CD4-positive, alpha-beta T cell treated with Interleukin-10 for 1 hour (primary cell): ENCODE measurements around the gene PRKD2.
A peak's percentile ranks its signal among the peaks of the same experiment; 100 is the strongest.
"Not testable (repeated sequence)": the region's sequence is repeated elsewhere in the genome, so short reads cannot be mapped to it uniquely, and the experiment has no call there.

Source experiments
- DNase-seq: peaks from one replicate; pipeline ENCODE4 v3.0.0-alpha.2; 2020

PRKD2 gene

DNA sequence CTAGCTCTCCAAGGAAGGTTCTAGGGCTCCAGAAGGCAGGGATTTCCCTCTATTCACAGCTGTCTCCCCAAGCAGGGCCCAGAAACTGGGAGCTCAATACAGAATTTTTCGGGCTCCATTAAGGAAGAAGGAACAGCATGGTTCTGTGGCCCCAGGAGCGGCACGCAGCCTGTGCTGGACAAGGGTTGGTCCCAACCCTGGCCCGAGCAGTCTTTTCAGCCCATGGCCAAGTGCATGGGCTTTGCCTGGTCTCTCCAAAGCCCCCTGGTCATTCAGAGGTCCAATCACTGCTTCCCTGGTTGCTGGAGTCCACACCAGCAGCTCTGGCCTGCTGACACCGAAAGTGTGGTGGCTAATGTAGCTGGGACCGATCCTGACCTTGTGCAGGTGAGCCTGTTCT lies 6.6 kb upstream of the PRKD2 start:
- no peak for DNase-seq

DNA sequence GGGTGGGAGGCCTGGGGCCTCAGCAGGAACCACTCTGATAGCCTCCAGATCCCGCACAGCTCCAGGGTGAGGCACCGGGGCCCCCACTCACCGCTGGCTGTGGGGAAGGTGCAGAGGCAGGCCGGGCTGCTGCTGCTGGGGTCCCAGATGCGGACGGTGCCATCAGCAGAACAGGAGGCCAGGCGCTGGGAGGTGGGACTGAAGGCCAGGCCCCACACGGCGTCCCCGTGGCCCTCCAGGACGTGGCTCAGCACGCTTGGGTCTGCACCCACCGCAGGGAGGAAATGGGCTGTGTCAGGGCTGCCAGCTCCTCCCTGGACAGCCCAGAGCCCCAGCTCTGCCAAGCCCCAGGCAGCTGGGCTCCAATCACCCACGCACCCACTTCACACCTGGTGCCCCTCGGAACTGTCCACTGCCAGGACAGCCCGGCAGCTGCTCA lies 6.1 kb upstream of the PRKD2 start:
- no peak for DNase-seq

DNA sequence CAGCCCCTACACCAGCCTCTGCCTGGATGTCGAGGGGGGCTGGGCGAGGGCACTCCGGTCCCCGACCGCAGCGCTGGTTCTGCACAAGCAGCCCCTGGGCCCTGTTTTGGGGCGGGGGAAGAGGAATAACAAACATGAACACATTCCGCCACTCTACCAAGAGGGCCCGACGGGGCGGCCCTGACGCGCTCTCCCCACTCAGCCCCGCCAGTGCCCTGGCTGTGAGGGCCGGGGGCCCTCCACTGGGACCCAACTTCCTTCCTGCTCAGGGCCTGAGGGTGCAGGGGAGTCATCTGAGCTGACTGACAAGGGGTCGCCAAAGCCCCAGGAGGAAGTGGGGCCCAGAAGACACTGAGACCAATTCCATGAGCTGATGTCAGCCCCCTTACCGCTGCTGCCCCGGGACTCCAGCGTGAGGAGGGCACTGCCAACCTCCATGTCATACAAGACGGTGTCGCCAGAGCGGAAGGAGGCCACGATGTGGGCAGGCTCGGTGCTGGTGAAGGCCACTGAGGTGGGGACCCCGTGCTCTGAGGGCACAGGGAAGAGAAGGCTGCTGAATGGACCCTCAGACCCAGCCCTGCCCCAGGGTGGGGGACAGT lies 5.6 kb upstream of the PRKD2 start:
- no peak for DNase-seq

DNA sequence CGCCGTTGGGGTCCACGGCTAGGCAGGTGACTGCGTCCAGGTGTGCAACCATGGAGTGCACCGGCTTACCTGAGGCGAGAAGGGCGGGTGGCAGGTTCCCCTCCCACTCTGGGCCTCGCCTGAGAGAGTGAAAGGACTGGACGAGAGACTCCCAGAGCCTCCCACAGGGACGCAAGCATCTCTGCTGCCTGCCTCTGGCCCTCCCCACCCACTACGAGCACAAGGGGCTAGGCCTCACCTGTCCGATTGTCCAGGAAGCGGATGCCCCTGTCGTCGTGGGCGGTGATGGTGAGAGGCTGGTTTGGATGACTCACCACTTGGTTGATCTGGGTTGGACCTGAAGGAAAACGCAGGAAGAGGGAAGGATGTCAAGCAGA lies 5.1 kb upstream of the PRKD2 start:
- no peak for DNase-seq

DNA sequence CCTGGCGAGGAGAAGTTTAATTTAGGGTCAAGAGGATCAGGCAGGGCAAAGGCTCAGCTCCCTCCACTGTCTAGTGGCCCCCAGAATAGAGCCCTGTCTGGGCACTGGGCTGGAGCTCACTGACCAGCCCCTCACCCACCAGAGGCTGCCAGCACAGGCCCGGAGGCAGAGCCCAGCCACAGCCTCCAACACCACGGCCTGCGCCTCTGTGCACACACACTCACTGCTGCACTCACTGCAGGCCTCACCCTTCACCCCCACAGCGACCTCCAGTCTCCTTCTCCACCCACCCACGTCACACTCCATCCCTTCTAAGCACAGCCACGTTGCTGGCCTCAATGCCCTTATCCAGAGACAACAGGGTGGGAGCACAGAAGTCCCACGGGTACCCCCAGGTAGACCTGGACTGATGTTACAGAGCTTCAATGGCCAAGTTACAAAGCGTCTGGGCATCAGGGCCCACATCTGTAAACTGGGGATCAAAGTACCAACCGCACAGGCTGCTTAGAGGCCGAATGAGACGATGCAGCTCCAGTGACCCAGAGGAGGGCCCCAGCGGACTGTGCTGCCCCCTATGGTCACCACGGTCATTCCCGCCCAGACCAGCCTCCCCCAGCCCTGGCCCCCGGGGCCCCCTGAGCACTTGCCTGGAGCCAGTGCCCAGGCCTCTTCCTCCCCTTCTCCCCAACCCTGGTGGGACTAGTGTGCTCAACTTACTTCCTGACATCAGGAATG lies 4.5 kb upstream of the PRKD2 start:
- no peak for DNase-seq

DNA sequence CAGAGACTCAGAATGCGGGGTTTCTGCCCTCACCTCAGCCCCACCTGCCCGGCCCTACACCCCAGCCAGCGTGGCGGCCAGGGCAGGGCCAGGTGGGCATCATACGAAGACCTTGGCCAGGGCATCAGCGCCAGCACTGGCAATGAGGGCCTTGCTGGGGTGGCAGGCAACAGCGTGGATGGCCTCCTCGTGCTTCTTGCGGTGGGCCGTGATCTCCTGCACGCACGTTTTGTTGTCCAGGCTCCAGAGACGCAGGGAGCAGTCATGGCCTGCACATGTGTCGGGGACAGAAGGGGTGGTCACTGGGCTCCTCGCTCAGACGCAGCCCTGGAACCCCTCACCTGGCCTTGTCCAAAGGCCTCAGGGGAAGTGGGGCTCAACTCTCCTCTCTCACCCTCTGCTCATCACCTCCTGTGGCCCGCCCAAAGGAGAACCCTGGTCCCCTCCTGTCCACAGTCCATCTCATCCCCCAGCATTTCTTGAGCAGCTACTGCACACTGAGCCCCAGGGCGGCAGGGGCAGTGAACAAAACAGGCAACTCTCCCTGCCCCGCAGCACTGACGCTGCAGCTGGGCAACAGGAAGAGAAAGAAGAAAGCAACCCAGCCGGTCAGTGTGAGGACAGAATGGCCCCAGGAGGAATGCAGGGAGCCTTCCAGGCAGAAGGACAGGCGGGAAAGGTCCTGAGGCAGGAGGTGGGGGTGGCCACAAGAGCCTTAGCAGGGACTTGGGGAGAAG lies 3.8 kb upstream of the PRKD2 start:
- DNase-seq: no peak

DNA sequence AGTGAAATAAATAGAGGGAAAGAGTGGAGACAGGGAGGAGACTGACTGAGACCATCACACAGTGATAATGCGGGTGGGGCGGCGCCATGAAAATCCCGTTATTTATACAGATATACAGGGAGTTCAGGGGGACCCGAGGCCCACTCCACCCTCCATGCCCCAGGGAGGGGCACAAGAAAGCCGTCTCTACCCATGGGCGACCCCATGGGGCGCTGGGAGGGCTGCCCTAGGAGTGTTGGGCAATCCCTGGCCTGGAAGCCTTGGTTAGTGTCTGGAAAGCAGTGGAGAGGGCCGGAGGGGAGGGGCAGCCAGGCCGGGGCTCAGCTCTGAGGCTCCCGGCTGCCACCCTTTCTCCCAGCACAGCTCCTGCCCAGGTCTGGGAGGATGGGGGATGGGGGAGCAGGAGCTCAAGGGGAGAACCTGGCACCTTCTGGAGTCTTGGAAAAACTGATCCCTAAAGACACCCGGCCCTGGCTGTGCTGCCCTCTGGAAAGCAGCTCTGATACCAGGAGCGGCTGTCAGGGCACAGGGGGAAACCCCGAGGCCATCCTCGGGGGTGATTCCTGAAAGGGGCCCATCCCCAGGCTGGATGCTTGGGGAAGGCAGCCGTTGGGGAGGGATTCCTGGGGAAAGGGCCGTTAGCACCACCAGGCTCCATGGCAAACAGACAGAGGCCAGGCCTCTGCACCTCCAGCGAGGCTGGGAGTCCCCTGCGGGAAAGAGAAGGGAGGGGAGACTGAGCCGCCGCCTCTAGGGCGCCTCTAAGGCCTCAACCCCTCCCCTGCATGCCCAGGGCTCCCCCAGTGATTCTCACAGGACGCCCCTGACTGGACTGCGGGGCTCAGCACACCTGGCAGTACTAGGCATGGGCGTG lies 3.0 kb upstream of the PRKD2 start:
- DNase-seq: no peak

DNA sequence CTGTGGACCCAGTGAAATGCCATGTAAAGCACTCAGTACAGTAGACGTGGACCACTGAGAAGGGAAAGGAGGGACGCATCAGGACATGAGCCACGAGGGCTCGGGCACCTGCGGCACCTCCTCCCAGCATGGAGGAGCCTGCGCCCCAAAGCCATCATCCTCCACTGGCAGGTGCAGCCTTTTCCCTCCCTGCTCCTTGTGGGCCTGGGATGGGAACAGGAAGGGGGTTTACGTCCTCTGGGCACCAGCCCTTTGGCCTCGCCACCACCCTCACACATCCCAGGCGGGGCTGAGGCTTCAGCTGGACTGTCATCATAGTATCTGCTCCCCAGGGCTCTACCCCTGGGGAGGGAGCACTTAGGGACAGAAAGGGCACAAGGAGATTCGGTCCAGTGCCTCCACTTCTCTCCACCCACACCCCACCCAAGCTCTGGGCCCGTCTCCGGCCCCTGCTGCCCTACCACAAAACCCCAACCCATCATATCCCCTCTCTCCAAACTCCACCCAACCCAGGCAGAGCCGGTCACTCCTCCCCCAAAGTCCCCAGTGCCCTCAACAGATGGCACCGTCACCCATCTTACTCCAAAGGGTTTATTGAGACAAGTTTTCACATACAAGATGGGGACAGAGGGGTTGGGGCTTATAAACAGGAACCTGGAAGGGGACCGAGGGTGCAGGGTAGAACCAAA lies 2.2 kb upstream of the PRKD2 start:
- DNase-seq: no peak

DNA sequence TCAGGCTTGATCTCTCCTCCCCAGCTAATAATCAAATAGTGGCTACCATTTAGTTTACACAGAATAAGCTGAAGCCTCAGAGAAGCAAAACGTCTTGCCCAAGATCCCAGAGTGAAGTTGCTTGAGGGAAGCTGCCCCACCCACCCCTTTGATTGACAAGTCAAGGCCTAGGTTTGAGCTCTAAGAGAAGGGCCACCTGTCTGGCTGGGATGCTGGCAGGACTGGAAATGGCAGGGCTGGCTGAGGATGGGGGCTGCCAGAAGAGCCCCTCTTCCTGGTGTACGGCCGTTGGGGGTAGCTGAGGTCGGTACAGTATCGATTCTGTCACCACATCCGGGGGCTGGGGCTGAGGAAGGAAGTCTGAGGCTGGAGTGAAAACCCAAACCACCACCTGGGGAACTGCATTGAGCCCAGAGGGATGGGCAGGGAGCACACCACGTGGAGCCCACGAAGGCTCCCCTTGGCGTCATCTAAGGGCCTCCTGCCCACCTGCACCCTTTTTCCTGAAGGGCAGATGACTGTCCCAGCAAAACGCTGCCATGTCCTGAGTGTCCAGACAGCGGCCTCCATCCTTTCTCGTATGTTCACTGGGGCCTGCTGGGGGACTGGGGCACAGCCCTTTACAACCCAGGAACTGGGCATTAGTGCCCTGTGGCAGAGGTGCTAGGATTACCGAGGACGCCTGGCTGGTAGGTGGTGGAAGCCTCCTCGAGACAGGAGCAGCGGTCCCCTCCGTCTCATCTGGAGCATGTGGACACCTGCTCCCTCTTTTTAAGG lies 1.4 kb upstream of the PRKD2 start:
- DNase-seq: peak; percentile 71

DNA sequence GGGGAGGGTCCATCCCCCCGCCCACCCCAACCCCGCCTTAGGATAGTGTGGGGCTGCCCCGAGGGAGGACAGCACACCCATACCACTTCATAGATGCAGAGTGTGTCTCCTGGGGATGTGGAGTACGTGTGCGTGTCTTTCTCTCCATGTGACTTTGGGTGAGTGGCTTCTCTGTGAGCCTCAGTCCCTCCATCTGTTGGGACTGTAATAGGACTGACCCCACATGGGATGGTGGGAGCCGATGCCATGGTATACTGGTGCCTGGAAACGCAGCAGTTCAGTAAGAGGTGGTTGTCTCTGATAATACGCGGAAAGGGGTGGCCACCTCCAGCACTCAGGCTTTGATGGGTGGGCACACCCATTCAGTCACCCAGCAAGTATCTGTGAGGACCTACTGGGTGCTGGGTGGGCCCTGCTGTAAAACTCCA lies 816 bp upstream of the PRKD2 start:
- DNase-seq: no peak

DNA sequence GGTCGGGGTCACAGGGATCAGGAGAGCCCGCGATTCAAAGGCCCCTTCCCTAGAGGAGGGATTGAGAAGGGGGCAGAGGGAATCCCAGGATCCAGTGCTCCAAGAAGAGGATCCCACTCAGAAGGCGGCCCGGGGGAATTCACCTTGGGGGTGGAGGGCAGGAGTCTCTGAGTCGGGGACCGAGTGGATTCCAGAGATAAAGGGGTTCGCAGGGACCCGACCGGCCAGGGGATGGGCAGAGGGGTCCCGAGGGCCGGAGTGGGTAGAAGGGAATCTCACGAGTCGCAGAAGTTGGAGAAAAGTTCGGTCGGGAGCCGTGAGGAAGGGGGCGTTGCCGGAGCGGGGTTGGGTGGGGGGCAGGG lies 261 bp downstream of the PRKD2 start:
- DNase-seq: no peak

DNA sequence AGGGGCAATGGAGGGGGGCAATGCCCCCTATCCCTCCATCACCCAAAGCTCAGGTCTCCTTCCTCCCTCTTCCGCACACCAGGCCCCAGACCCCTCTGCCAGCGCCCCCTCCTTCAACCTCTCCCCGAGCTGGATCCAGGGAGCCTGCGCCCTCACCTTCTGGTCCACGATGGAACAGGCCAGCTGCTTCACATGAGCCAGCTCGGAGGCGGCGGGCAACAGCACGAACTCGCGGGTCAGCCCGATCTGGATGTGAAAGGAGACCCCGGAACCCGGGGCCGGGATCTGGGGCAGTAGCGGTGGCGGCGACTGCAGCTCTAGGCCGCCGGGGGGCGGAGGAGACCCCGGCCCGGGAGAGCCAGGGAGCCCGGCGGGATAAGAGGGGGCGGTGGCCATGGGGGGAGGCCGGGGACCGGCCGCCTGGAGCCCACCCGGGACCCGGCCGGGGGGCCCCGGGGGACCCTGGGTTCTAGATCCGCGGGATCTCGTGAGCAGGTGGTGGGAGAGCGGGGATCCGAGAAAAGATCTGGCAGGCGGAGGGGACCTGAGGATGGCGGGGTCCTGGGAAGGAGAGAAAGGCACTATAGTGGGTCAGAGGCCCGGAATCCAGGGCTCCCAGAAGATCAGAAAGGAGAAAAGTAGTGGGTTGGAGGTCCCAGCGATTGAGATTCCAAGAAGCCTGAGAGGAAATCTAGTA lies 791 bp downstream of the PRKD2 start:
- no peak for DNase-seq

DNA sequence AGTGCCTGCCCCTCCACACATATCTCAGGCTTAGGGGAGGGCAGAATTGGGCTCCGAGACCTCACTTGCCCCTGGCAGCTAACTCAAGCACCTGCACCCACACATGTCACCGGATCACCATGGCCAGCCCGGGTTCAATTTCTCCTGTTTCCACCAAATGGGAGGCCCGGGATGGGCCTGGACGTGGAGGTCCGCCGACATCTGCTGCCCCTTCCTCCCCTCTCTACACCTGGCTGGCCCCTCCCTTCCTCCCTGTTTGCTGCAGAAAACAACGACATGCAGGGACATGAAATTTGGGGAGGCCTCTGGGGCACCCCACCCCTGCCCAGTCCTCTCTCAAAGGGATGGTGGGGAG lies 1.3 kb downstream of the PRKD2 start:
- no peak for DNase-seq

DNA sequence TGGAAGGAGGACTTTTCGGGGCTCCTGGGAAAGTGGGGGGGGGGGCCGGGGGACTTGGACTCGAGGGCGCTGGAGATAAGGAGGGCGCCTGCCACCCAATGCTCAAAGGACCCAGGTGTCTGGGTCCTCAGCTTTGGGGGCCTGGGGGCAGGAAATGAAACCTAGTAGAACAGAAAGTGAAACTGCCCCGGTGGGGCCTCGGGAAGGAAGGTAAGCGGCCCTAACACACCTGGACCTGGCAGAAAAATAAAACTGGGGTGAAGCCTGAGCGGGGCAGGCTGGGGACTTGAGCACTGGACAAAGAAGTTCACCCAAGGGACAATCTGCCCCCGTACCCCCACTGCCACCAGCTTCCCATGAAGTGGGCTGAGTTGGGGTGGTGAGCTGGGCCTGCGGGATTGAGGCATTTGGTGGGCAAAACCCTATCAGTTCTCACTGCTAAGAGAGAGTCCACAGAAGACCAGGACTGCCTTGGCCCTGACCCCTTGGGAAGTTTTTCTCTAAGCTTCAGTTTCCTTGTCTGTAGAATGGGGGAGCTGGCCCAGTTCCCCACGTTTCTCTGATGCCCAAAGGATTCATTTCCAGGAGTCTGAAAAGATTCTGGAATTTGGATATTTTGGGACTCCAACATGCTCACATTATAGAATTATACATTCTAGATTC lies 2.3 kb downstream of the PRKD2 start:
- no peak for DNase-seq

DNA sequence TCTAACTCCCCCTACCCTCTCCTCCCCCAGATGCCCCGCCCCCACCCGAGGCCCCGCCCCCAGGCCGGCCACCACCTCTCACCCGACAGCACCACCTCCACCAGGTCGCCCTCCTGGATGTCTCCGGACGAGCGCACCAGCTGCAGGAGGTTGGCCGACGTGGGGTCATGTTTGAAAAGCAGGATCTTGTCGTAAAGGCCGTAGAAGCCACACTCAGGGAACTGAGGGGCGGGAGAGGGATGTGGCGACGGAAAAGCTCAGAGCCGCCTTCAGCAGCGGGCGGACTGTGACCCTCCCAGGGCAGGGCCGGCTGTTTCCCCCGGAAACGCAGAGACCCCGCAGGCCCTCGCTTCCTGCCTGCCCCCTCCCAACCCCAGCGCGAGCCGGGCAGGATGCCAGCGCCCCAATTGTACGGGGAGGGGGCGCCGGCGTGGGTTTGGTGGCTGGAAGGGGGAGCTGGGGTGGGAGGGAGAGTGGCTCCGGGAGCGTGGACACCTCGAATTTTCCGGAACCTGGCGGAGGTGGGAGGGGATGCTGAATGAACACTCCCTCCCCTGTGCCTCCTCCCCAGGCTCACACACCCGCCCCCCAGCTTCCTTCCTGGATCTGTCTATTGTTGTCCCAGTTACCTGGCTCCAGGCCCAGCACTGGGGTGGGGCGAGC lies 3.0 kb downstream of the PRKD2 start:
- peak; percentile 85 for DNase-seq

DNA sequence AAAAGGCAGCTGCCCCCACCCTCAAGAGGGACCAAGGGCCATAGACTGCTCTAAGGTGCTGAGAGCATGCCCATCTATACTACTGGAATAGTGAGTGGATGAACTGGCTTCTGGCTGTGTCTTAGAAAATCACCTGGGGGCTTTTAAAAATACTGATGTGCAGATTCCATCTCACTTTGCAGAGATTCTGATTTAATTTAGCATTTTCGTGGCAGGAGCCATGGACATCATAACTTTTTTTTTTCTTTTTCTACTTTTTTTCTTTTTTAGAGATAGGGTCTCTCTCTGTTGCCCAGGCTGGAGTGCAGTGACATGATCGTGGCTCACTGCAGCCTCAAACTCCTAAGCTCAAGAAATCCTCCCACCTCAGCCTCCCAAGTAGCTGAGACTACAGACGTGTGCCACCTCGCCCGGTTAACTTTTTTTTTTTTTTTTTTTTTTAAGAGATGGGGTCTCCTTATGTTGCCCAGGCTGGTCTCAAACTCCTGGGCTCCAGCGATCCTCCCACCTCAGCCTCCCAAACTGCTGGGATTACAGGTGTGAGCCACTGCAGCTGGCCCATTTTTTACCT lies 4.1 kb downstream of the PRKD2 start:
- DNase-seq: not testable (repeated sequence)

DNA sequence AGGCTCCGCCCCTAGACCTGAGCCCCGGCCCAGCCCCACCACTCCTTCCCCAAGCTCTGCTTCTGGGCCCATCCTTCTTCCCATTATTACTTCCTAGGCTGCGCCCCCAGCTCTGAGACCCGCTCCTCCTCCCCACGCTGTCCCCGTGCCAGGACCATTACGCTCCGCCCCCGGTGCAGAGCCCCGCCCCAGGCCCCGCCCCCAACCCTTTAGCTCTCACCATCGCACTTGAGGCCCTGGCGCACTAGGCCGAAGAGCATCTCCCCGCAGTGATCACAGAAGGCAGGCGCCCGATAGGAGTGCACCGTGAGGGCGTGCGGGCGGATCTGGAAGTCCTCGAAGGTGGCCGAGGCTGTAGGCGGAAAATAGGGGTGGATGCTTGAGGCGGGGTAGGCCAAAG lies 6.2 kb downstream of the PRKD2 start:
- no peak for DNase-seq

DNA sequence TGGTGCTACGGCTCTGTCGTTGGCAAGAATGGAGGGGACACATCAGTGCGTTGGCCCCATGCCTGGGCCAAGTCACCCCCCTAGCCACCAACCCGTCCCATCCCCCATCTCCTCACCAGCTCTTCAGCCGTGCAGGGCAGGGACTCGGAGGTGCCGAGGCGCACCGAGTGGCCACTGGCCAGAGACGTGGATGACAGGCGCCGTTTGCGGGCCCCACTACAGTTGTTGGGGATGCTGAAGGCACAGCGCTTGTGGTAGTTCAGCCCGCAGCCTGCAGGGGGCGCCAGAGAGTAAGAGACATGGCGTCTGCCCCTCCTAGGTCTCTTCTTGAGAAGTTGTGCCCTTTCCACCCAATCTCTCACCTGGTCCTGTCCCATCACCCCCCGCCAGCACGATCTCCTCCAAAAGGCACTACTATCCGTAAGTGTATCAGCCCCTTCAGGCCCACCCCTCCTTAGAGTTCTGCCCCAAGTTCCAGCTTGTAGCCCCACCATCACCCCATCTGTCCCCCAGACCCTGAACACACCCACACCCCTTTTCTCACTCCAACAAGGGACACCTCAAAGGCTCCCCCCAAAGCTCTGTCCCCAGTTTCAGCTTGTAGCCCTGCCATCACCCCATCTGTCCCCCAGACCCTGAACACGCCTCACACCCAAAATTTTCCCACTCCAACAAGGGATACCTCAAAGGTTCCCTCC lies 12.4 kb downstream of the PRKD2 start:
- DNase-seq: peak; percentile 85

DNA sequence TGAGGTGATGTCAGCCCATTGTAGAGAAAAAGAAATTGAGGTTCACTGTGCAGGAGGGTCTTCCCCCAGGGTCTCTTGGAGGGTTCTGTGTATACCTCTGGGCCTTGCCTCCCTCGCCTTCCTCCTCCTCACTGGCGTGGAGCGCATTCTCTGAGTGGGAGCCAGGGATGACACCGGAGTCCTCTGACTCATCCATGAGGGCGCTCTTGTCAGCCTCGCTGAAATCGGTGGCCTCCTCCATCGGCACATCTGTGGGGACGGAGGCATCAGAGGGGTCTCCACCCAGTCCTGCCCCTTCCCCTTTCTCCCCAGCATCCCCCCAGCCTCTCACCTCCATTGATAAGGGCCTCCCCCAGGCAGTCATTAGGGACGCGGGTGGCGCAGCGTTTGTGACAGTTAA lies 16.2 kb downstream of the PRKD2 start:
- no peak for DNase-seq
